ENCODE results near the gene PPP1R9B.

DNA sequence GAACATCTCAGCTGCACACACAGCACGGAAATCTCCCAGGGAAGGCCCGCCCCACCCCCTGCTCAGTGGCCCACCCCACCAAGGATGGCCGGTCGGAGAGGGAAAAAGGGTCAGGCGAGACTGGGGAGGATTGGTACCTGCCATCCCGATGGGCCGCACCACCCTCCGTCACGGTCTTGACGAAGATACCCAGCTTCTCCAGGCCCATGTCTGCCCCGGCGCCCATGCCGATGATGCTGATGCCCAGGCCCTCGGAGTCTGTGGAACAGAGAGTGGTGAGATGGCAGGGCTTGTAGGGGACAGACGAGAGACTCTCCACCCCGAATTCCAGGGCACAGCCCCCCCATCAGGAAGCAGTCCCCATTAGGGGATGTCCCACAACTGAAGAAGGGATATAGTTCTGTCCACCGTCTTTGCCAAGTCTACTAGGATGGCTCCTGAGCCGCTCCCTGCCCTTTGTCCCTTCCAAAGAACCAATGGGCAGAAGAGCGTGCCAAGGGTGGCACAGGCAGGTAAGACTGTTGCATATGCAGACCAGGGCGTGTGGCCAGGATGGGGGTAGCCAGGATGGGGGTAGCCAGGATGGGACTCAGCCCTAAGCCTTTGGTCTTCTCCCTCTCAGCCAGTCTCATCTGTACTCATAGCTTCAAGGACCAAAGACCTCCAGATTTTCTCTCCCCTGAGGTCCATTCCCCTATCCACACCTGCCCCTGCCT, 6.9 kb downstream of the PPP1R9B start:
- no peak for TF ChIP-seq POLR2AphosphoS5 (IDR thresholded peaks at IDR 0.05)
- TF ChIP-seq, protein P1, sequence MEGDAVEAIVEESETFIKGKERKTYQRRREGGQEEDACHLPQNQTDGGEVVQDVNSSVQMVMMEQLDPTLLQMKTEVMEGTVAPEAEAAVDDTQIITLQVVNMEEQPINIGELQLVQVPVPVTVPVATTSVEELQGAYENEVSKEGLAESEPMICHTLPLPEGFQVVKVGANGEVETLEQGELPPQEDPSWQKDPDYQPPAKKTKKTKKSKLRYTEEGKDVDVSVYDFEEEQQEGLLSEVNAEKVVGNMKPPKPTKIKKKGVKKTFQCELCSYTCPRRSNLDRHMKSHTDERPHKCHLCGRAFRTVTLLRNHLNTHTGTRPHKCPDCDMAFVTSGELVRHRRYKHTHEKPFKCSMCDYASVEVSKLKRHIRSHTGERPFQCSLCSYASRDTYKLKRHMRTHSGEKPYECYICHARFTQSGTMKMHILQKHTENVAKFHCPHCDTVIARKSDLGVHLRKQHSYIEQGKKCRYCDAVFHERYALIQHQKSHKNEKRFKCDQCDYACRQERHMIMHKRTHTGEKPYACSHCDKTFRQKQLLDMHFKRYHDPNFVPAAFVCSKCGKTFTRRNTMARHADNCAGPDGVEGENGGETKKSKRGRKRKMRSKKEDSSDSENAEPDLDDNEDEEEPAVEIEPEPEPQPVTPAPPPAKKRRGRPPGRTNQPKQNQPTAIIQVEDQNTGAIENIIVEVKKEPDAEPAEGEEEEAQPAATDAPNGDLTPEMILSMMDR (IDR thresholded peaks at IDR 0.05), result no peak
- TF ChIP-seq EP300 (IDR thresholded peaks at IDR 0.05), result no peak

All from esophagus muscularis mucosa (tissue), 4 donors.